ENCODE measurements around the gene SGCD.

SGCD gene

DNA sequence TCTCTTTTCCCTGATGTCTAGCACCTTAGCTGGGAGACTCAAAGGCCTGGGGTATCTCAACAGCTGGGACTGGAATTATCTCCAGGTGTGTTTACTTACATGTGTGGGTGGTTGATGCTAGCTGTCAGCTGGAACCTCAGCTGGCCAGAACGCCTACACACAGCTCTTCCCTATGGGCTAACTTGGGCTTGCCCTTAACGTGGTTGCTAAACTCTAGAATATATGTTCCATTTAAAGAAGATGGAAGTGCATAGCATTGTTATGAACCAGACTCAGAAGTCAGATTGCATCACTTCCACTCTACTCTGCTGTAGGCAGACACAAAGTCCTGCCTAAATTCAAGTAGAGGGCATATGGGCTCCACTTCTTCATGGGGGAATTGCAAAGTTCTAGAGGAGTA, 29.3 kb downstream of the SGCD start:
- no peaks in the 10 kb centered on the region for H3K36me3 ChIP-seq (ENCODE audit: low read depth)
- peak; percentile 72 for ATAC-seq (ENCODE audit: low read depth)

DNA sequence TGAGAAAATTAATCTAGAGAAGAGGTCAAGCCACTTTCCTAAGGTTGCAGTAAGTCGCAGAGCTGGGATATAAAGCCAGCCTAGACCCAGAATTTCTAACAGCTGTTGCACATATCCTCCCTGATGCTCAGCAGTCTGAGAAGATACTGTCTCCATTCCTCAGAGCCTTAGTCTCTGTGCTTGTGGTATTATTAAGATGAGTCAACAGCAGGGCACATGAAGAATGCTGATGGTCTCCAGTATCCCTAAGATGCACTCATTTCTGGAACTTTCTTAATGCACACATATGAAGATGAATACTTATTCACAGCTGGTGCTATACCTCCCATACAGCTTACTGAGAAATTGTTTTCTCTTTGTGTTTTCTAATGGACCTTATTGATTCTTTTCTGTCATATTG, 32.5 kb downstream of the SGCD start:
- DNase-seq (ENCODE audit: low spot score) (no peak), ATAC-seq (ENCODE audit: low read depth) (peak; percentile 43; the same call in 1 of the 3 replicates)

More for the DNA sequence above, 29.3 kb downstream of the SGCD start:
- no peak overlapping the region for H3K4me3 ChIP-seq (ENCODE audit: severe bottlenecking)
- no peak for DNase-seq (ENCODE audit: low spot score)
- no peak overlapping the region for H3K27ac ChIP-seq (ENCODE audit: poor library complexity, severe bottlenecking)
- peaks cover 3% of the 10 kb centered on the region for H3K9me3 ChIP-seq (ENCODE audit: severe bottlenecking)
- H3K27me3 ChIP-seq (ENCODE audit: insufficient read depth, poor library complexity, severe bottlenecking), result peaks cover 4% of the 10 kb centered on the region
- TF ChIP-seq, protein P1, sequence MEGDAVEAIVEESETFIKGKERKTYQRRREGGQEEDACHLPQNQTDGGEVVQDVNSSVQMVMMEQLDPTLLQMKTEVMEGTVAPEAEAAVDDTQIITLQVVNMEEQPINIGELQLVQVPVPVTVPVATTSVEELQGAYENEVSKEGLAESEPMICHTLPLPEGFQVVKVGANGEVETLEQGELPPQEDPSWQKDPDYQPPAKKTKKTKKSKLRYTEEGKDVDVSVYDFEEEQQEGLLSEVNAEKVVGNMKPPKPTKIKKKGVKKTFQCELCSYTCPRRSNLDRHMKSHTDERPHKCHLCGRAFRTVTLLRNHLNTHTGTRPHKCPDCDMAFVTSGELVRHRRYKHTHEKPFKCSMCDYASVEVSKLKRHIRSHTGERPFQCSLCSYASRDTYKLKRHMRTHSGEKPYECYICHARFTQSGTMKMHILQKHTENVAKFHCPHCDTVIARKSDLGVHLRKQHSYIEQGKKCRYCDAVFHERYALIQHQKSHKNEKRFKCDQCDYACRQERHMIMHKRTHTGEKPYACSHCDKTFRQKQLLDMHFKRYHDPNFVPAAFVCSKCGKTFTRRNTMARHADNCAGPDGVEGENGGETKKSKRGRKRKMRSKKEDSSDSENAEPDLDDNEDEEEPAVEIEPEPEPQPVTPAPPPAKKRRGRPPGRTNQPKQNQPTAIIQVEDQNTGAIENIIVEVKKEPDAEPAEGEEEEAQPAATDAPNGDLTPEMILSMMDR (IDR thresholded peaks at IDR 0.05; ENCODE audit: poor library complexity, severe bottlenecking), result no peak
- H3K4me1 ChIP-seq (ENCODE audit: insufficient read depth, poor library complexity, severe bottlenecking), result no peaks in the 10 kb centered on the region

DNA sequence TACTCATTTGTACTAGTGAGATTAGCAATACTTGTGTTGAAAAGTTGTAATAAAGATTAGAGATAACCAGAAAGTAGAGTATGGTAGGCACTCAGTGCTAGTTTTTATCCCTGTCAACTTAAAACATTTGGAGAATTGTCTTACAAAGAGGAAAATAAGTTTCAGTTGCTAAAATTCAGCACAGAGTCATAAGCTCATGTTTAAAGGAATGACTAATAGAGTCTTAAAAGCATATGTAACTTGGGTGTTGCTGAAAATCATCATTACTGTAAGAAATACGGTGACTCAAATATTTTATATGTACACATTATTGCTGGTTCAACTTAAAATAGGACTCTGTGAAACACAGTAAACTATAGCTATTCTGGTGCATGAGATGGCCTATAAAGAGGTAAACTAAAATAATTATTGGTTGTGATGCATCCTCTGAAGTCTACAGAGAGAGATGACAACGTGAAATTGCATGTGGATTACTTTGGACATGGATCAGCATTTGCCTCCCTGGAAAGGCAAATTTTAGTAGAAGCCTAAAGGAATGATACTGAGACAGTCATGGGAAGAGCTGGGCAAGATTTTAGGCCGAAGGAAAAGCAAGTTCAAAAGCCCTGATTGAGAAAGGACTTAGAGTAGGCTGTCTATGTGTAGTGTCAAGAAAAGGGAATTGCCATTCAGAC, 34.6 kb downstream of the SGCD start:
- ATAC-seq (ENCODE audit: low read depth), result peak; percentile 61; the same call in 1 of the 3 replicates
- TF ChIP-seq, protein P1 (IDR thresholded peaks at IDR 0.05; ENCODE audit: poor library complexity, severe bottlenecking), result no peak
- H3K4me3 ChIP-seq (ENCODE audit: severe bottlenecking), result no peak overlapping the region
- H3K4me1 ChIP-seq (ENCODE audit: insufficient read depth, poor library complexity, severe bottlenecking), result no peaks in the 10 kb centered on the region
- H3K27me3 ChIP-seq (ENCODE audit: insufficient read depth, poor library complexity, severe bottlenecking), result no peaks in the 10 kb centered on the region
- H3K36me3 ChIP-seq (ENCODE audit: low read depth), result no peaks in the 10 kb centered on the region
- H3K27ac ChIP-seq (ENCODE audit: poor library complexity, severe bottlenecking), result no peak overlapping the region
- DNase-seq (ENCODE audit: low spot score), result no peak
- H3K9me3 ChIP-seq (ENCODE audit: severe bottlenecking), result no peaks in the 10 kb centered on the region

More for the DNA sequence above, 32.5 kb downstream of the SGCD start:
- H3K27ac ChIP-seq (ENCODE audit: poor library complexity, severe bottlenecking), result no peak overlapping the region
- no peak overlapping the region for H3K4me3 ChIP-seq (ENCODE audit: severe bottlenecking)
- no peaks in the 10 kb centered on the region for H3K4me1 ChIP-seq (ENCODE audit: insufficient read depth, poor library complexity, severe bottlenecking)
- no peaks in the 10 kb centered on the region for H3K36me3 ChIP-seq (ENCODE audit: low read depth)
- no peaks in the 10 kb centered on the region for H3K9me3 ChIP-seq (ENCODE audit: severe bottlenecking)
- TF ChIP-seq, protein P1 (IDR thresholded peaks at IDR 0.05; ENCODE audit: poor library complexity, severe bottlenecking), result no peak
- H3K27me3 ChIP-seq (ENCODE audit: insufficient read depth, poor library complexity, severe bottlenecking), result no peaks in the 10 kb centered on the region

DNA sequence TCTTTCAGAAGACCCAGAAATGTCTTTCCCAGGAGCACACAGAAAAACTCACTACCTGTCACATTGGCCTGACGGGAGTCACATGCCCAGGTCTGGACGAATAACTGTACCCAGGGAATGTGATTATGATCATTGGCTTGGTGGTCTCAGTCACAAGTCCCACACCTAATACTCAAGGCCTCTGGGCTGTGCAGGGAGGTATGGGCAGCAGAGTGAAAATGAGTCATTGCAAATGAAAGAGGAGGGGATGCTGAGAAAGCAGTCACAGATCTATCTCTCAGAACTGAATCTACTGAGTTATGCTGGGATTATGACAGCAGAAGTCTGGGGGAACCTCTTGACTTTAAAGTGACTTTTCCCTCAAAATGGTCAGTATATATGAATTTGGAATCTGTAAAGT, 36.9 kb downstream of the SGCD start:
- DNase-seq (ENCODE audit: low spot score) (no peak), ATAC-seq (ENCODE audit: low read depth) (no peak)
- Histone ChIP-seq H3K4me3 (ENCODE audit: severe bottlenecking) (no peak overlapping the region), H3K36me3 (ENCODE audit: low read depth) (no peaks in the 10 kb centered on the region), H3K27ac (ENCODE audit: poor library complexity, severe bottlenecking) (no peak overlapping the region), H3K27me3 (ENCODE audit: insufficient read depth, poor library complexity, severe bottlenecking) (no peaks in the 10 kb centered on the region), H3K9me3 (ENCODE audit: severe bottlenecking) (no peaks in the 10 kb centered on the region), H3K4me1 (ENCODE audit: insufficient read depth, poor library complexity, severe bottlenecking) (no peaks in the 10 kb centered on the region)
- TF ChIP-seq, protein P1 (IDR thresholded peaks at IDR 0.05; ENCODE audit: poor library complexity, severe bottlenecking), result no peak

DNA sequence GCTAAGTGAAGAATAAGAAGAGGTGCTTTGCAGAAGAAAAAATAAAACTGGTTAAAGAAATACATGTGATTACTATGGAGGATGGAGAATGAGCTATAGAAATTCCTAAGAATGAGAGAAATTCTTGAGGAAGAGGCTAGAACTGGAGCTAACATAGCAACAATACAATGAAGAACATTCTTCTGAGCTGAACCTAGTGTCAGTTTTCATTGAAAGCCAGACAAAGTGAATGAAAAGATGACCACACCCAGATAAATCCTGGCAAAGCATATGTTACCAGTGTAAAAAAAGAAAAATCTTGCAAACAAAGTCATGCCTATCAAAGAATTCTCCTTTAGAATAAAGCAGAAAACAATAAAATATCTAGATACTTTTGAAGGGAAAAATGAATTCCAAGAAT, 39.6 kb downstream of the SGCD start:
- Histone ChIP-seq H3K27me3 (ENCODE audit: insufficient read depth, poor library complexity, severe bottlenecking) (no peaks in the 10 kb centered on the region), H3K36me3 (ENCODE audit: low read depth) (no peaks in the 10 kb centered on the region), H3K9me3 (ENCODE audit: severe bottlenecking) (no peaks in the 10 kb centered on the region), H3K4me3 (ENCODE audit: severe bottlenecking) (no peak overlapping the region), H3K27ac (ENCODE audit: poor library complexity, severe bottlenecking) (no peak overlapping the region), H3K4me1 (ENCODE audit: insufficient read depth, poor library complexity, severe bottlenecking) (no peaks in the 10 kb centered on the region)
- DNase-seq (ENCODE audit: low spot score), result no peak
- no peak for ATAC-seq (ENCODE audit: low read depth)
- TF ChIP-seq, protein P1 (IDR thresholded peaks at IDR 0.05; ENCODE audit: poor library complexity, severe bottlenecking), result no peak
